ENCODE results near the gene GUCY2D. TPM values are rescaled to one million over a fixed set of nuclear protein-coding genes. Genes with fewer than 3 reads are reported as not detected.

The GUCY2D gene
- total and polyA plus RNA-seq, 2 experiments from 2014 or later = 0.07 to 0.08 TPM

- no peaks in the 10 kb centered on the region; the same call in 2 of the 3 replicates for H3K36me3 Mint-ChIP-seq (ENCODE audit: low read depth)
- no peaks in the 10 kb centered on the region for H3K36me3 ChIP-seq (ENCODE audit: insufficient read depth)
- H3K27me3 Mint-ChIP-seq (ENCODE audit: insufficient read depth, low read depth, poor library complexity) = peaks cover 84% of the 10 kb centered on the region
- DNase-seq (ENCODE audit: low spot score) = no peak
- no peaks in the 10 kb centered on the region for H3K79me2 ChIP-seq (replicated peaks; ENCODE audit: insufficient read depth)
- H3K4me3 Mint-ChIP-seq = no peak overlapping the region
- peaks cover 99% of the 10 kb centered on the region for H3K27me3 ChIP-seq (ENCODE audit: insufficient read depth)
- H3K4me3 ChIP-seq = no peak overlapping the region
- no peaks in the 10 kb centered on the region; the same call in 2 of the 3 replicates for H3K9me3 Mint-ChIP-seq
- TF ChIP-seq ZNF462 (CRISPR knock-in tag; IDR thresholded peaks at IDR 0.05) (no peak), ZNF331 (CRISPR knock-in tag; IDR thresholded peaks at IDR 0.05; ENCODE audit: low read depth) (no peak), CTCF (conservative IDR thresholded peaks at IDR 0.05; ENCODE audit: low read depth in 2 of 2) (no peak), JUNB (IDR thresholded peaks at IDR 0.05; ENCODE audit: unreplicated experiment) (no peak), EZH2 (IDR thresholded peaks at IDR 0.05; ENCODE audit: low read depth, unreplicated experiment) (no peak), POLR2AphosphoS5 (IDR thresholded peaks at IDR 0.05; ENCODE audit: low read depth) (no peak), ZNF114 (CRISPR knock-in tag; IDR thresholded peaks at IDR 0.05) (no peak), NANOG (IDR thresholded peaks at IDR 0.05; ENCODE audit: borderline replicate concordance) (no peak), ETS1 (IDR thresholded peaks at IDR 0.05) (no peak), STAT1 (IDR thresholded peaks at IDR 0.05; ENCODE audit: unreplicated experiment) (no peak), REST (IDR thresholded peaks at IDR 0.05; ENCODE audit: unreplicated experiment) (no peak), EZH2phosphoT487 (IDR thresholded peaks at IDR 0.05; ENCODE audit: unreplicated experiment) (no peak), CREB1 (CRISPR knock-in tag; IDR thresholded peaks at IDR 0.05; ENCODE audit: low read depth) (no peak)
- no peak for ATAC-seq
- H2AFZ ChIP-seq = no peak overlapping the region
- H3K4me1 Mint-ChIP-seq = peaks cover 17% of the 10 kb centered on the region
- H3K9me2 ChIP-seq (ENCODE audit: insufficient read depth) = no peaks in the 10 kb centered on the region
- no peaks in the 10 kb centered on the region for H4K20me1 ChIP-seq (replicated peaks; ENCODE audit: insufficient read depth)
- H3F3A ChIP-seq (replicated peaks; ENCODE audit: low read depth) = no peaks in the 10 kb centered on the region
- H3K4me2 ChIP-seq = no peak overlapping the region
- H3K4me1 ChIP-seq (ENCODE audit: insufficient read depth) = peaks cover 9% of the 10 kb centered on the region; the same call in 1 of the 2 replicates
- no peak overlapping the region for H3K27ac Mint-ChIP-seq
- no peak overlapping the region for H3K27ac ChIP-seq (ENCODE audit: low read depth)
These were observed 67.1 kb downstream of the GUCY2D start for GRCh38 chr17:8069587-8069860.

All from GM23338 (cell line).